ENCODE data around the gene OPN1MW3.

DNA sequence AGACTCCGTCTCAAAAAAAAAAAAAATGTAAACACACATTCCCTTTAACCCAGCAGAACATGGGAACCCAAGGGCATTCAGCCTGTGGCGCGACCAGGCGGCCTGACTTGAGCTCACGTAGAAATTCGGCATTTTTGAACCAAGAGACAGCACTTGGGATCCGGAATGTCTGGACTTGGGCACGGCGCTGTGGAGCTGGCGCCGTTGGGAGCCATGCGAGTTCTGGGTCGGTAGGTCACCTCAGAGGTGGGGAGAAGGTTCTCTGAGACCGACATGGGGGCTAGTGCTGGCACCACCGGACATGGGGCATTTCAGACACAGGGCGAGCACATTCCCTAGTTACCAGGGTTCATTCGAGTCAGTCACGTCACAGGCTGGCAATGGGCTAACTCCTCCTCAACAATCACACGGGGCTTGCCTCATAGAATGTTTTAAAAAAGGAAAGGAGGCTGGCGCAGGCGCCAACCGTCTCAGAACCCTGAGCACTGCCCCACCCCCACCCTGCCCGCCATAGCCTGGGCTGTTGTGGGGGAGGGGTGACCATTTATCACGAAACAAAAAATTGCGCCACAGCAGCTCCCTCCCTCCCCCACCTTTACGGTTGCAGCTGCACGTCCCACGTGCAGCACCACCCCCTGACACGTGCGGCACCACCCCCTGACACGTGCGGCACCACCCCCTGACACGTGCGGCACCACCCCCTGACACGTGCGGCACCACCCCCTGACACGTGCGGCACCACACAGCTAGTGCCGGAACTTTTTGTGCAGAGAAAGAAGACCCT is 37.6 kb downstream of the OPN1MW3 start, which contains the start of gene TEX28:
- TF ChIP-seq CTCF (IDR thresholded peaks at IDR 0.05), result no peak
- no peak for TF ChIP-seq POLR2AphosphoS5 (IDR thresholded peaks at IDR 0.05)
- TF ChIP-seq POLR2A (IDR thresholded peaks at IDR 0.05), result no peak

All from stomach (tissue), 4 donors.